Activated CD8-positive, alpha-beta memory T cell treated with anti-CD3 and anti-CD28 coated beads for 4 hours (primary cell): Measurements from ENCODE around the gene FILIP1L.
"Not testable (repeated sequence)": the region's sequence is repeated elsewhere in the genome, so short reads cannot be mapped to it uniquely, and the experiment has no call there.

Experiments
- DNase-seq, 2 donors: peaks; one replicate each; pipeline ENCODE4 v3.0.0-alpha.2; 2020; ENCODE audit warnings: low read depth in 2 of 2

The FILIP1L gene

DNA sequence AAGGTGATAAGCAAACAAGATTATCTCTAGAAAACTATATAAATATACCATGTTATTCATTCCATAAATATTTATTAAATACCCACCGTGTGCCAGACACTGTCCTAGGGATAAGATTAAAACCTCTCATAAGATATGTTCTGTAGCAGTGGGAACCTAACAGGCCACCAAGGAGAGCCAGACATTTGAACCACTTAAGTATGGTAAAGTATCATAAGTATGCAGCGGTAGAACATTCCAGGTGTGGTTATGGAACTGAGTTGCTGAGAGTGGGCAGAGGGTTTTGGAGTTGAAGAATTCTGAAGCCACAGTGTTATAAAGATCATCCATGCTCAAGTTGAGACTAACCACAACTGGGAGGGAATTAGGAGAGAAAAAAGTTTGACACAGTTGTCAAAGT is 14.7 kb downstream of the FILIP1L start:
- no peak for DNase-seq

GRCh38 chr3:100098784-100099070 is 15.6 kb downstream of the FILIP1L start:
- no peak for DNase-seq

- DNase-seq: no peak
Observed at GRCh38 chr3:100097919-100098783, 16.1 kb downstream of the FILIP1L start.

DNA sequence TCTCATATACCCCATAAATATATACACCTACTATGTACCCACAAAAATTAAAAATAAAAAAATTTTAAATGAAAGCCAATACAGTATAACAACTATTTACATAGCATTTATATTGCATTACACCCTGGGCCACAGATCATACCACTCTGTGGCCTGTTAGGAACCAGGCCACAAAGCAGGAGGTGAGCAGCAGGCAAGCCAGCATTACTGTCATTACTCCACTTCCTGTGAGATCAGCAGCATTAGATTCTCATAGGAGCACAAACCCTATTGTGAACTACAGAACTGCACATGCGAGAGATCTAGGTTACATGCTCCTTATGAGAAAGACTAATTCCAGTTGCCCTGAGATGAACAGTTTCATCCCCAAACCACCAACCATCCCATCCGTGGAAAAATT is 17.4 kb downstream of the FILIP1L start:
- no peak for DNase-seq

DNA sequence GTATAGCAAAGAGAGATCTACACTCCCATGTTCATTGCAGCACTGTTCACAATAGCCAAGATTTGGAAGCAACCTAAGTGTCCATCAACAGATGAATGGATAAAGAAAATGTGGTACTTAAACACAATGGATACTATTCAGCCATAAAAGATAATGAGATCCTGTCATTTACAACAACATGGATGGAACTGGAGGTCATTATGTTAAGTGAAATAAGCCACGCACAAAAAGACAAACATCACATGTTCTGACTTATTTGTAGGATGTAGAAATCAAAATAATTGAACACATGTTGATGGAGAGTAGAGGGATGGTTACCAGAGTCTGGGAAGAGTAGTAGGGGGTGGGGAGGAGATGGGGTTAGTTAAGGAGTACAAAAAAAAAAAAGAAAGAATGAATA is 18.0 kb downstream of the FILIP1L start:
- DNase-seq: not testable (repeated sequence)

- no peak for DNase-seq
Observed at GRCh38 chr3:100093831-100094230, 20.5 kb downstream of the FILIP1L start.

GRCh38 chr3:100090669-100091005 is 23.7 kb downstream of the FILIP1L start:
- no peak for DNase-seq

GRCh38 chr3:100089812-100090668 is 24.3 kb downstream of the FILIP1L start:
- DNase-seq: no peak

GRCh38 chr3:100088735-100089368 is 25.4 kb downstream of the FILIP1L start:
- no peak for DNase-seq

- no peak for DNase-seq
Observed at GRCh38 chr3:100087198-100087597, 27.1 kb downstream of the FILIP1L start.

DNA sequence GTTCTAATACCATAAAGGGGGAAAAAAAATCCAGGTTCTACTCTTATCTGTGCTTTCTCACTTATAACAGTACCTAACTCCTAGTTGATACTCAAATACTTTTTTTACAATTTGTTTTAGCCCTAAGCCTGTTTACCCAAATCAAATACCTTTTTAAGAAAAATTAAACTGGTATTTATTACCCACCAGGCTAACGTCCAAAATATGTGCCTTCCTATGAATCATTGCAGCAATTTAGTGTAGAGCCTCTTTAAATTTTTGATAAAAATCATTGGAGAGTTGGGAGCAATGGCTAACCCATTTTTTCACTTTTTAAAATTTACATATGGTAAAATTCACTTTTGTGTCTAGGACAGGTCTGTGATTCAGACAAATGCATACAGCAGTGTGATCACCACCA is 27.9 kb downstream of the FILIP1L start:
- no peak for DNase-seq

DNA sequence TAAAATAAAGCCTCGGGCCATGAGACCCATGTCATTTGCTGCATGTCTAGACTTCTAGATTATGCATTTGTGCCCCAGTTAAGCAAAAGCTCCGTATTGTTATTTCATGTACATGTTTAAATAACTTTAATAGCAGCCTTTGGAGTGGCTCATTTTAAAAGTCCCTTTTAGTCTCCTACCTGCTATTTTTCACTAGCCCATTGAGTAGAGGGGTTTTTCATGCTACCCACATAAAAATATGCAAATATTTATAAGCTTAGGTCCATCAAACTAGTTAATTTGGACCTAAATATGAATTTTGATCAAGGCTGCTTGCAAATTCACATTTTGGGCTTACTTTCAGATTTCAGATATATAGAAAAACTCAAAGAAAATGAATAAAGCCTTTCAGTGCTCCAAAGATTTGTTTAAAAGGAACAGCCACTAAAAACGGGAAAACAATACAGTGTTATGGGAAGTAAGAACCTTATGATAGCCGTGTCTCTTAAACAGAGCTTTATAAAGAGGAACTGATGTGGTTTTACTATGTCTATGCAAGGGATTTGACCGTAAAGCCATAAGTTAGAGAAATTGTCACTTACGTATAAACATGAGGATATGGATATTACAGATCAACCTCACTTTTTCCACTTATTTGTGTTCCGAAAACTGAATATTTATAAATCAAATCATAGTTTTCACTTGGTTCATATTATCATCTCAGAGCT is 30.0 kb downstream of the FILIP1L start:
- DNase-seq: no peak

DNA sequence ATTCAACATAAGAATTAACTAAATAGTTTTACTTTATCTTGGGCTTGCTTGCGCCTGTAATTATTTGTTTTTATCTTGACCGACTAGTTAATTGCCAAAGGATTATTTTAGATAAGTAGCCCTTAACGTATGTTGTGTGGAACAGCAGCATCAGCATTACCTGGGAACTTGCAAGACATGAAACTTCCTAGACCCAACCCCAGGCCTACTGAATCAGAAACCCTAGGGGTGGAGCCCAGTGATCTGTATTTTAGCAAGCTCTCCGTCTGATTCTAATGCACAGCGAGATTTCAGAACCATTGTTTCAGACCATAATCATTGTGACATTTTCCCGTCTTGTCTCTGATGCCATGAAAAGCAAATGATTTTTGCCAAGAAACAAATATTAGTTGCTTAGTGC is 31.1 kb downstream of the FILIP1L start:
- no peak for DNase-seq

DNA sequence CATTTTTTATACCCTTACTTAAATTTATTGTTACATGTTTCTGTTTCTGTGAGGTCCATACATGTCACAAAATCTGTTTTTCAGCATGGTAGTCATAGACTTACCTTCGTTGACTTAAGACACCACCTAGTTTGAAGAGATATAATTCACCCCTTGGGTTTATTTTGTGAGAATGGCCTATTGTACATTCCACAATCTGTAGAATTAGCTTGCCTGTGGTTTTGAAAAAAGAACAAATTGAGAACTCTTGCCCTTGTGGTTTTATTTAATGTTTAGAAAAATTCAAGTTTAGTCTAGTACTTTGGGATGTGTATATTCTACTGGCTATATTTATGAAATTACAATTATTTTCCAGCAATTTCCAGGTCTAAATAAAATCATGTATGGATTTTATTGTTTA is 31.6 kb downstream of the FILIP1L start:
- no peak for DNase-seq

DNA sequence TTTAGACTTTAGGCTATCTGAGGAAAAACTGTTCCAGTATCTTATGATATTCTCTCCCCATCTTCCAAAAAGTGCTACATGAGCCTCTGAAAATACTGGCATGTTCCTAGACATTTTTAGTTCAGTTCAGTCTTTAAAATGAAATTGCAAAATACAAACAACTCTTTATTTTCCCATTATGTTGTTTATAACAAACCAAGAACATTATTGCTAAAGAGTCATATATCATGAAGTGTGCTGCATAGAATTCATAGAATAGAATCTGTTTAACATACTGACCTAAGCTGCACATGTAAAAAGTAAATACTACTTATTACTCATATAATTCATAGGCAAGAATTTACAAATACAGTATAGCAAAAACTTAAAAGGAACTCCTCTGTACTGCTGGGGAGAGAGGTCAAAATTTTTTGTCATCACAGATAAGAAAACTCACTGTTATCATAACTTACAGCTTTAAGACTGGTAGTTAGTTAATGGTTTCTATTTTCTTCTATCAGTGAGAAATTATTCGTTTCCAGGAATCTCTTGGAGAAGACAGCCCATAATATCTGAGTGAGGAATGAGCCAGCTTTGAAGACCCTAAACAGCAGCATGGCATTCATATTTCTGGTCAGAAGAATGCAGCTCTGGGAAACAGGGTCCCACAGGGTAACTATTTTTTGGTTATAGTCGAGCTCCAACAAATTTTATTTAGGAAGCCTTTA is 32.2 kb downstream of the FILIP1L start:
- DNase-seq: no peak

GRCh38 chr3:100081311-100081710 is 33.0 kb downstream of the FILIP1L start:
- DNase-seq: no peak

GRCh38 chr3:100080573-100080972 is 33.7 kb downstream of the FILIP1L start:
- DNase-seq: no peak

GRCh38 chr3:100079328-100079727 is 35.0 kb downstream of the FILIP1L start:
- no peak for DNase-seq

DNA sequence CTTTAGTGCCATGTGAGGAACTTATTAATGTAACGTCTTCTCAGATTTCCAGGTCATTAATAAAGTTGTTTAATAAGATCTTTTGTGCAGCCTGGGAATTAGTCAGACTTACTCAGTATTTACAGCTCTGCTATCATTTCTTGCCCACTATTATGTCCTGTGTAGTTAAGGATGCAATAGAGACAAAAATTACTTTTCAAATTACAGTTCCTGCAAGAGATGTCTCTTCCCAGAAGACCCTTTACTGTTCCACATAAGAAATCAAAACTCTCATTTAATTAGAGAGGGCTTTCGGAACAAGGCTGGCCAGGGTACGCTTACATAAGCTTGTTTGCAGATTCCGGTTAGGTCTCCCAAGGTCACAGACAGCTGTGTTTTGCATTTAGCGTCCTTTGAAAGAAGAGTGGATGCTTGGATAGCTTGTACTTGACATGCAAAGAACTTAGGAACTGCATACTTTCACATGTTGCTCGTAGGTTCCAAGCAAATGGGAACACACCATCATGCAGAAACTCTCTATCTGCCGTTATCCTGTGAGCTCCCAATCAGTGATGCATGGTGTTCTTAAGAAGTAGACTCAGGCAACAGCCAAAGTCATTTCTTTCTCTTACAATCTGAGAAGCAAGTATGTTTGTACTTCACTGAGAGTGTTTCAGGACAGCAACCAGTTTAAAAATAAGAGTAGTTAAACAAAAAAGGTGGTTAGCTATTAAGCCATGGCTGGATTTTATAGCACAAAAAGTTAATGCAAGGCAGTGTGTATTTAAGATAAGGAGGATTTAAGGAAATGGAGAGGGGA is 37.4 kb downstream of the FILIP1L start:
- DNase-seq: no peak

- DNase-seq: no peak
Observed at GRCh38 chr3:100075851-100076730, 38.2 kb downstream of the FILIP1L start.
